Fibroblast of lung (primary cell): ENCODE data around the gene KLHL25. TPM values are rescaled to one million over a fixed set of nuclear protein-coding genes. Genes with fewer than 3 reads are reported as not detected.

Source experiments
- DNase-seq, 2 donors: peaks; one replicate each; pipeline versions ENCODE4 v3.0.0 to v3.0.0-alpha.2; 2010; ENCODE audit warnings: low read depth in 2 of 2
- H2AFZ ChIP-seq: 2 replicates; pipeline ENCODE4 v1.5.1; 2012; ENCODE audit warnings: low read length, control low read depth, inconsistent platforms
- H3K27ac ChIP-seq: 2 replicates; pipeline ENCODE4 v1.5.1; 2011; ENCODE audit warnings: low read length, control low read depth; ENCODE audit not compliant: insufficient read depth
- H3K27me3 ChIP-seq: 2 replicates; pipeline ENCODE4 v1.5.1; 2011; ENCODE audit warnings: mild to moderate bottlenecking, low read length; ENCODE audit not compliant: control insufficient read depth, insufficient read depth
- H3K36me3 ChIP-seq: 2 replicates; pipeline ENCODE4 v1.5.1; 2011; ENCODE audit warnings: low read length; ENCODE audit not compliant: control insufficient read depth, insufficient read depth
- H3K4me1 ChIP-seq: 2 replicates; pipeline ENCODE4 v1.5.1; 2011; ENCODE audit warnings: low read length; ENCODE audit not compliant: control insufficient read depth, insufficient read depth; ENCODE audit errors: extremely low read depth
- H3K4me2 ChIP-seq: 2 replicates; pipeline ENCODE4 v1.5.1; 2011; ENCODE audit warnings: low read length, control low read depth; ENCODE audit not compliant: insufficient read depth; ENCODE audit errors: extremely low read depth
- H3K4me3 ChIP-seq, 4 experiments: fragments of 200-600 bp in 1 of 4; sonication (generic) in 1 of 4; replicated peaks in 1 of 4; 2 replicates each; pipeline ENCODE4 v1.5.1; 2011 to 2016; ENCODE audit warnings: low read length in 4 of 4, low read depth in 3 of 4, mild to moderate bottlenecking in 3 of 4, control low read depth in 2 of 4, inconsistent platforms in 1 of 4, mixed read lengths in 1 of 4; ENCODE audit not compliant: insufficient read depth in 1 of 4; ENCODE audit errors: control extremely low read depth in 1 of 4
- H3K79me2 ChIP-seq: 2 replicates; pipeline ENCODE4 v1.5.1; 2012; ENCODE audit warnings: mild to moderate bottlenecking, low read length, inconsistent platforms; ENCODE audit not compliant: control insufficient read depth, insufficient read depth
- H3K9ac ChIP-seq: 2 replicates; pipeline ENCODE4 v1.5.1; 2011; ENCODE audit warnings: mild to moderate bottlenecking, low read length, control low read depth; ENCODE audit not compliant: insufficient read depth
- H3K9me3 ChIP-seq: 2 replicates; pipeline ENCODE4 v1.5.1; 2012; ENCODE audit warnings: low read depth, low read length; ENCODE audit not compliant: control insufficient read depth, insufficient read depth
- H4K20me1 ChIP-seq: 2 replicates; pipeline ENCODE4 v1.5.1; 2011; ENCODE audit warnings: low read length; ENCODE audit not compliant: control insufficient read depth, insufficient read depth; ENCODE audit errors: extremely low read depth
- CTCF ChIP-seq, 2 donors: IDR thresholded peaks in 1 of 2; conservative IDR thresholded peaks in 1 of 2; 1 replicate in 1 of 2; 2 replicates in 1 of 2; pipeline ENCODE4 v1.5.1; 2011 to 2012; ENCODE audit warnings: low read length in 2 of 2, control low read depth in 1 of 2, inconsistent platforms in 1 of 2, low read depth in 1 of 2, mild to moderate bottlenecking in 1 of 2
- EZH2 ChIP-seq: IDR thresholded peaks from 2 replicates; pipeline ENCODE4 v1.5.1; 2012; ENCODE audit warnings: low read length, control low read depth, mild to moderate bottlenecking; ENCODE audit errors: missing control alignments
- polyA plus RNA-seq, 2 donors: library from polyadenylated mRNA; depleted of rRNA in 1 of 2; stranded (reverse) in 1 of 2; unstranded in 1 of 2; fragments of >200 nt; gene quantifications; 2 replicates each; pipeline ENCODE4 v1.2.1, GENCODE V29; 2011 to 2012; ENCODE audit warnings: missing spikeins in 1 of 2
- total RNA-seq: library from RNA; depleted of rRNA; stranded (reverse); fragments of >200 nt; gene quantifications from 2 replicates; pipeline ENCODE4 v1.2.1, GENCODE V29; 2014

KLHL25 gene
- total and polyA plus RNA-seq, 2 donors (not counting 1 experiment from before 2014, with no cell fraction given): 1.4 to 5.4 TPM

DNA sequence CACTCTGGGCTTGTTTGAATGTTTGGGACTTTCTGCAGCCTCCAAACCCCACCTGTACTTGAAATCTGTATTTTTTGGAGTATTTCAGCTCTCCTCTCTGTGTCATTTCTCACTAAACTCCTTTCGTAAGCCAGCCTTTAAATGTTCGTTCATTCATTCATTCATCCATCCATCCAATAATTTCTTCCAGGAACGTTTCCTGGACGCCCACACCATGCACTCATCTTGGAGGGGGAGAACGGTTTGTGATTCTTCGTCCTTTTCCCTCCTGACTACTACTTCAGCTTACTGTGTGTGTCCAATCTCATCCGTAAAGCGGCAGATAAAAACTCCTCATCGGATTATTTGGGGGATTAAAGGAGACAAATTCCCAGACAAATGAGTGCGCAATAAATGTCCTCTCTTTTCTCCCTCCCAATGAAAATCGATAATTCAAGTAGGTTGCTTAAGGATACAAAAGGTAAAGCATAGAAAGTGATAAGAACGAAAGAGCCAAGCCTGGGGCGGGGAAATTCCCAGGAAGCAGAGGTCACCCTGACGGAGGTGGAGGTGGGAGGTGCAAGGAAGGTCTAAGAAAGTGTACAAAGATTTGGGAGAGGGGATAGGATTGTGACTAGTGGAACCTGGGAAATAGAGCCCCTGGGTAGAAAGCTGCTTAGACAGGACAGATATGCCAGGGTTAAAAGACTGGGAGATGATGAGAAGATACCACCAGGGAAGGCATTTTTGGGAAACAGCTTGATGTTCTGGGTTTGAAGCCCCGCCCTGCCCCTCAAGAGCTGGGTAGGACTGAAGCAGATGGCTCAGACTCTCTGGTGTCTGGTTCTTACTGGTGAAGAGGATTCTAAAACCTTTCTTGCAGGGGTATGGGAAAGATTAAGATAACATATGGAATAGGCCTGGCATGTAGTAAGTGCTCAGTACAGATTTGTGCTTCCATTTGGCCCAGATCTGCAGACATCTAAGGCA is 896 bp upstream of the KLHL25 start:
- peak overlapping the region; percentile 39 to 64 (median 53) for H3K4me3 ChIP-seq
- H4K20me1 ChIP-seq: no peaks in the 10 kb centered on the region
- H3K79me2 ChIP-seq: peaks cover 10% of the 10 kb centered on the region
- H3K27me3 ChIP-seq: peaks cover 6% of the 10 kb centered on the region
- peak overlapping the region; percentile 94 for H2AFZ ChIP-seq
- no peak for DNase-seq
- TF ChIP-seq CTCF (conservative IDR thresholded peaks at IDR 0.05 in 1 of 2, IDR thresholded peaks at IDR 0.05 in 1 of 2; ENCODE audit: low read depth in 1 of 2, low read length in 2 of 2) (no peak), EZH2 (no peak)
- peak overlapping the region; percentile 96 for H3K4me2 ChIP-seq
- H3K9ac ChIP-seq: no peak overlapping the region
- no peaks in the 10 kb centered on the region for H3K9me3 ChIP-seq
- no peak overlapping the region for H3K27ac ChIP-seq
- no peaks in the 10 kb centered on the region for H3K36me3 ChIP-seq
- H3K4me1 ChIP-seq: no peaks in the 10 kb centered on the region

DNA sequence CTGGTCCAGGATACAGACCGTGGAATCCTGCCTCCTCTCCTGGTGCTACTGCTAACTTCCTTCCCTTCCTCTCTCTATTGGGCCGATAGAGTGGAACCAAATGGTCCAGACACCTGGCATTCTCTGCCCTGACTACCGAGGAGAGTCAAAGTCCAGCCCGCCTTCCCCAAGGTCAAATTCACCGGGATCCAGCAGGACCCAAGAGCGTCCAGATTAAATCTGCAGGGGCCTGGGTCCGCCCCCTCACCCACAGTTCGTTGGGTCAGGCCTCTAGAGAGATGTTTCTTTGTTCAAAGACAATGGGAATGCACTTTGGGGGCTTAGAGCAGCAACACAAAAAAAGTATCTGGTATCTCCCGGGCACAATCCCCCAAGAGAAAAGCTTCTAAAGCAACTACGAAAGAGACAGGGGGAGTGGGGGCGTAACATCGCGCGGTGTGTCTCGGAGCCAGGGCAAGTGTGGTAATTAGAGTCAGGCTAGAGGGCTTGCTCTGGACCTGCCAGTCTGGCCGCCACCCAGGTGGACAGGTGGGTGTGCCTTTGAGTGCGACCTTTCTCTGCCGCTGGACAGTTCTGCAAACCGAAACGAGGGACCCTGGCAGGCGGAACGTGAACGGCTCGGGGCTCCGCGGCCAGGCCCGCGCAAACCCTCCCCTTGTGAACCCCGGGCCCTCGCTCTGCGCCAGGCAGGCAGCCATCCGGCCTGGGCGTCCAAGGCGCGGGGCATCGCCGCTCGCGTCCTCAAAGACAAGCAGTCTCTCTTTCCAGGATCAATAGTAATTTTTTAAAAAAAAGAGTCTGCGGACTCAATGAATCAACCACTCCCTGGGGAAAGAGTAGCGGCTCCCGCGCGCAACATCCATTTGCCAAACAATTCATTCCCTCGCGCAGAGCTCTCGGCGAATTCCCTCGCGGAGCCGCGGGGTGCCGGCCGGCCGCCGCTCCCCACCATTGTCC is 806 bp downstream of the KLHL25 start:
- Histone ChIP-seq H4K20me1 (no peaks in the 10 kb centered on the region), H3K4me2 (peak overlapping the region; percentile 84), H3K9ac (peak overlapping the region; percentile 70), H3K9me3 (no peaks in the 10 kb centered on the region), H3K4me1 (no peaks in the 10 kb centered on the region), H2AFZ (peak overlapping the region; percentile 4), H3K4me3 (peak overlapping the region; percentile 48 to 67 (median 58)), H3K27me3 (peaks cover 6% of the 10 kb centered on the region), H3K27ac (peak overlapping the region; percentile 54), H3K79me2 (peaks cover 10% of the 10 kb centered on the region), H3K36me3 (no peaks in the 10 kb centered on the region)
- peak in 1 of 2 donors; percentile 30 for DNase-seq
- no peak for TF ChIP-seq EZH2
- TF ChIP-seq CTCF (conservative IDR thresholded peaks at IDR 0.05 in 1 of 2, IDR thresholded peaks at IDR 0.05 in 1 of 2; ENCODE audit: low read depth in 1 of 2, low read length in 2 of 2): no peak
